ENCODE data around the gene MAPK8. TPM values are rescaled to one million over a fixed set of nuclear protein-coding genes. Genes with fewer than 3 reads are reported as not detected.

MAPK8 gene
- polyA plus RNA-seq, 1 of the 3 experiments (the other 2 are of a cell fraction): 26.4 TPM

- TF ChIP-seq USF2 (IDR thresholded peaks at IDR 0.05; ENCODE audit: borderline replicate concordance, low read depth, low read length) (no peak), NRF1 (IDR thresholded peaks at IDR 0.05; ENCODE audit: low read depth, low read length) (no peak), TAF1 (IDR thresholded peaks at IDR 0.05; ENCODE audit: borderline replicate concordance, low read depth, low read length) (no peak), CTCF (IDR thresholded peaks at IDR 0.05) (peak; percentile 43), RAD21 (IDR thresholded peaks at IDR 0.05; ENCODE audit: low read length) (peak; percentile 59), POLR2AphosphoS5 (IDR thresholded peaks at IDR 0.05; ENCODE audit: low read depth, low read length) (no peak), JUND (IDR thresholded peaks at IDR 0.05) (peak; percentile 51; the same call in 1 of the 2 replicates)
- TF ChIP-seq, protein P1, sequence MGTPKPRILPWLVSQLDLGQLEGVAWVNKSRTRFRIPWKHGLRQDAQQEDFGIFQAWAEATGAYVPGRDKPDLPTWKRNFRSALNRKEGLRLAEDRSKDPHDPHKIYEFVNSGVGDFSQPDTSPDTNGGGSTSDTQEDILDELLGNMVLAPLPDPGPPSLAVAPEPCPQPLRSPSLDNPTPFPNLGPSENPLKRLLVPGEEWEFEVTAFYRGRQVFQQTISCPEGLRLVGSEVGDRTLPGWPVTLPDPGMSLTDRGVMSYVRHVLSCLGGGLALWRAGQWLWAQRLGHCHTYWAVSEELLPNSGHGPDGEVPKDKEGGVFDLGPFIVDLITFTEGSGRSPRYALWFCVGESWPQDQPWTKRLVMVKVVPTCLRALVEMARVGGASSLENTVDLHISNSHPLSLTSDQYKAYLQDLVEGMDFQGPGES (IDR thresholded peaks at IDR 0.05; ENCODE audit: low read depth, low read length): no peak
Observed at GRCh38 chr10:48309711-48310226, 3.3 kb downstream of the MAPK8 start (continued).

DNA sequence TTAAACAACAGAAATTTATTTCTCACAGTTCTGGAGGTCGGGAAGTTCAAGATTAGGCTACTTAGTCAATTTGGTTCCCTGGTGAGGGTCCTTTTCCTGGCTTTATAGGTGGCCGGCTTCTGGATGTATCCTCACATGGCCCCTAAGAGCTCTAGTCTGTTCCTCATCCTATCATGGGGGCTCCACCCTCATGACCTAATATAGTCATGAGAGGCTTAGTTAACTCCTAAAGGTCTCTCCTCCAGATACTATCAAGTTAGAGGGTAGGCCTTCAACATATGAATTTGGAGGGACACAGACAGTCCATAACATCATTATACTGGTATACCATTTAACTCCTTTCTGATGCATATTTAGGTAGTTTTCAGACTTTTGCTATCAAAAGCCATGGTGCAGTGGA, 7.6 kb downstream of the MAPK8 start:
- Histone ChIP-seq H3K9me3 (no peaks in the 10 kb centered on the region), H4K20me1 (ENCODE audit: insufficient read depth) (peaks cover 95% of the 10 kb centered on the region), H3K27me3 (ENCODE audit: insufficient read depth) (no peaks in the 10 kb centered on the region), H3K9me2 (no peaks in the 10 kb centered on the region), H3K4me1 (ENCODE audit: control insufficient read depth in 1 of 2, insufficient read depth in 2 of 2, low read depth in 1 of 2, low read length in 1 of 2) (peaks cover 0 to 13% of the 10 kb centered on the region in 2 experiments; a peak in 2 of 4 replicates), H3K4me2 (no peak overlapping the region), H3K36me3 (replicated peaks in 1 of 2; ENCODE audit: control insufficient read depth in 1 of 2, insufficient read depth in 2 of 2, low read length in 1 of 2) (peaks cover 0 to 7% of the 10 kb centered on the region in 2 experiments), H3K9ac (no peak overlapping the region), H3K79me2 (ENCODE audit: insufficient read depth) (peaks cover 100% of the 10 kb centered on the region), H2AFZ (ENCODE audit: low read depth) (no peak overlapping the region), H3K27ac (ENCODE audit: low read depth in 2 of 2, low read length in 1 of 2) (no peak overlapping the region), H3K4me3 (ENCODE audit: low read depth in 2 of 2, low read length in 1 of 2) (no peak overlapping the region), H3F3A (replicated peaks; ENCODE audit: insufficient read depth) (peaks cover 14% of the 10 kb centered on the region)
- 92% methylated on average over 2 of the region's 2 CpGs for WGBS (ENCODE audit: low lambda C conversion rate)
- no peak for DNase-seq
- ChIA-PET POLR2A (no interaction called here), CTCF (interaction anchor here (1.2 kb wide), 1 partner anchor 342 kb away, joined by 3 read pairs; no protein-coding TSS in a partner anchor)
- TF ChIP-seq PBX3 (IDR thresholded peaks at IDR 0.05) (no peak), RXRA (IDR thresholded peaks at IDR 0.05; ENCODE audit: borderline replicate concordance, low read depth) (no peak), FOXJ3 (CRISPR knock-in tag; IDR thresholded peaks at IDR 0.05) (no peak), GABPA (IDR thresholded peaks at IDR 0.05; ENCODE audit: low read depth) (no peak), FOSL2 (IDR thresholded peaks at IDR 0.05; ENCODE audit: borderline replicate concordance, low read depth) (no peak), TAF1 (IDR thresholded peaks at IDR 0.05; ENCODE audit: borderline replicate concordance, low read depth, low read length) (no peak), EP300 (IDR thresholded peaks at IDR 0.05; ENCODE audit: borderline replicate concordance in 1 of 2, low read depth in 1 of 2, low read length in 1 of 2) (no peak), NRF1 (IDR thresholded peaks at IDR 0.05; ENCODE audit: low read depth, low read length) (no peak), TEAD4 (IDR thresholded peaks at IDR 0.05; ENCODE audit: borderline replicate concordance, insufficient read depth) (no peak)
